Glutamatergic neuron (in vitro differentiated cells): ENCODE data around the gene KRT77. TPM values are rescaled to one million over a fixed set of nuclear protein-coding genes. Genes with fewer than 3 reads are reported as not detected.

Source experiments
- DNase-seq: peaks from one replicate; pipeline ENCODE4 v3.0.0; 2022
- H3K27ac Mint-ChIP-seq: one replicate; pipeline ENCODE4 v1.8.0; 2020; ENCODE audit warnings: mild to moderate bottlenecking, mixed read lengths, inconsistent platforms; ENCODE audit not compliant: unreplicated experiment
- H3K27me3 Mint-ChIP-seq: one replicate; pipeline ENCODE4 v1.8.0; 2020; ENCODE audit warnings: mild to moderate bottlenecking, moderate library complexity, mixed read lengths, inconsistent platforms; ENCODE audit not compliant: unreplicated experiment
- H3K36me3 Mint-ChIP-seq: one replicate; pipeline ENCODE4 v1.8.0; 2020; ENCODE audit warnings: mild to moderate bottlenecking, mixed read lengths, inconsistent platforms; ENCODE audit not compliant: unreplicated experiment
- H3K4me1 Mint-ChIP-seq: one replicate; pipeline ENCODE4 v1.8.0; 2020; ENCODE audit warnings: mild to moderate bottlenecking, low read depth, mixed read lengths, inconsistent platforms; ENCODE audit not compliant: unreplicated experiment
- H3K4me3 Mint-ChIP-seq: one replicate; pipeline ENCODE4 v1.8.0; 2020; ENCODE audit warnings: mild to moderate bottlenecking, mixed read lengths, inconsistent platforms; ENCODE audit not compliant: unreplicated experiment
- H3K9me3 Mint-ChIP-seq: one replicate; pipeline ENCODE4 v1.8.0; 2020; ENCODE audit warnings: mild to moderate bottlenecking, moderate library complexity, mixed read lengths, inconsistent platforms; ENCODE audit not compliant: unreplicated experiment
- CTCF ChIP-seq: fragments of 200-600 bp; sonication (generic); IDR thresholded peaks from one replicate; pipeline ENCODE4 v1.5.0; 2021; ENCODE audit not compliant: partially characterized antibody, unreplicated experiment
- total RNA-seq: library from RNA; stranded (reverse); fragmentation: NEBNext Ultra II Directional; extraction: Animal tissue kit (Norgen Biotek cat#: 25700); gene quantifications from one replicate; pipeline ENCODE4 v1.2.1, GENCODE V29; 2021; ENCODE audit not compliant: unreplicated experiment

The KRT77 gene
- total RNA-seq, 1 donor from 2014 or later = not detected

DNA sequence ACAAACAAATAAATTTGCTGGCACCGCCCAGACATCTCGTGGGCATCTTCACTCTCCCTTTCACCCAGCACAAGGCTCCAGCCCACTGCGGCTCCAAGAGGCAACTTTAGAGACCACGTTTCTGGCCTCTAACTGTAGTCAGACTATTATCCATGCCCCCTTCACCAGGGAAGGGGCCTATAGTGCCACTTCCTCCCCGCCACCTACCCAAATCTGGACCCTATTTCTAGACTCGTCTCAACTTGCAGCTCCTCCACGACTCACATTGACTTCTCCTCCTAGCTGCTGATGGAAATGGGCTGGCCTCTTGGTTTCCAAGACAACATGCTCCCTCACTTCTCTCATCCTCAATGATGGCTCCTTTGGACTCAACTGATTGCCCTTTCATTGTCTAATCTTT is 35.4 kb downstream of the KRT77 start:
- H3K27me3 Mint-ChIP-seq = peaks cover 3% of the 10 kb centered on the region
- H3K27ac Mint-ChIP-seq = no peak overlapping the region
- no peak for TF ChIP-seq CTCF
- no peaks in the 10 kb centered on the region for H3K4me1 Mint-ChIP-seq
- no peaks in the 10 kb centered on the region for H3K9me3 Mint-ChIP-seq
- no peak overlapping the region for H3K4me3 Mint-ChIP-seq
- H3K36me3 Mint-ChIP-seq = no peaks in the 10 kb centered on the region
- no peak for DNase-seq

- H3K4me3 Mint-ChIP-seq = no peak overlapping the region
- H3K27ac Mint-ChIP-seq = no peak overlapping the region
- no peak for TF ChIP-seq CTCF
- DNase-seq = no peak
- peaks cover 3% of the 10 kb centered on the region for H3K27me3 Mint-ChIP-seq
- no peaks in the 10 kb centered on the region for H3K4me1 Mint-ChIP-seq
- no peaks in the 10 kb centered on the region for H3K9me3 Mint-ChIP-seq
- H3K36me3 Mint-ChIP-seq = no peaks in the 10 kb centered on the region
These were observed 35.8 kb downstream of the KRT77 start for GRCh38 chr12:52667509-52667908.

DNA sequence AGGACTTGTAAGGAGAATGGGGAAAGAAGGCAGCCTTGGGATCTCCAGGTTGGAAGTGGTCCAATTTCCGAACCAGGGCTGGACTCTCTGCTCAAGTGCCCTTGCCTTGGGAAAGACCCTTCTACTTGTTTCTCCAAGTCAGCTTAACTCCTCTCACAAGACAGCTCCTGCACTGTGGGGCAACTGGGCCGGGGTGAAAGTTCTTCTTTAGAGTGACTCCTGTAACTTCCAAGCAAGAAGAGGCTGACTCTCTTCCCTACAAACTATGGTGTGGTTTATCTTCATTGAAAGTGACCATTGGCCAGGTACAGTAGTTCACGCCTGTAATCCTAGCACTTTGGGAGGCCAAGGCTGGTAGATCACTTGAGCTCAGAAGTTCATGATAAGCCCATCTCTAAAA is 36.9 kb downstream of the KRT77 start:
- Mint-ChIP-seq H3K27ac (no peak overlapping the region), H3K9me3 (no peaks in the 10 kb centered on the region), H3K27me3 (peaks cover 3% of the 10 kb centered on the region), H3K36me3 (no peaks in the 10 kb centered on the region), H3K4me1 (no peaks in the 10 kb centered on the region), H3K4me3 (no peak overlapping the region)
- TF ChIP-seq CTCF = no peak
- no peak for DNase-seq

DNA sequence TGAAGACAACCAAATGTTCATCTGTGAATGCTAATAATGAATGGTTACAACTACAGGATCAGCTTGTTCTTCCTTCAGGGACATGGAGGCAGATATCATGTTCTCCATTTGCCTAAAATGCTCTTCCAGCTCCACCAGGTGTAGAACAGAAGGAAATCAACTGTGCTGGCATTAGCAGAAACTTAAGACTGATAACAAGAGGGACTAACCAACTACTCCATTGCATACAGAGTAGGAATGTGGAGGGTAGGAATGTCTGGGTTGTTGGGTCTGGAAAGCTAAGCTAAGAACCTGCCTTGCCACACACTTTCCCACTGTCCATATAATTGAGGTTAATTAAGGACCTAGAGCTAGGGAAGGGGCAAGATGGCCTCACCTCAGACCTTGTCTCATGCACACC is 39.9 kb downstream of the KRT77 start:
- peaks cover 2% of the 10 kb centered on the region for H3K9me3 Mint-ChIP-seq

DNA sequence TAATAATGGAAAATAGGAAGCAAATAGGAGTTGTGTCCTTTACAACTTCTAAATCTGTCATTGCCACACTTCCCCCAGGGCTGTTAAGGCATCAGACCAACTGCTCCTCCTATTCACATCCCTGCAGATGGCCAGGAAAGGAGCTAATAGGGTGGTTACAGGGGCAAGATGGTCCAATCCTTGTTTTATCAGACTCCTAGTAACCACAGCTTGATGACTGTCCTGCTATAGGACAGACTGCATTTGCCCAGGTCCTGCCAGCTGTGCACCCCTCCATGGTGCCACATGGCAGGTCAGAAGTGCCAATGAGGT is 40.5 kb downstream of the KRT77 start:
- no peaks in the 10 kb centered on the region for H3K36me3 Mint-ChIP-seq
- no peaks in the 10 kb centered on the region for H3K27me3 Mint-ChIP-seq
- H3K4me3 Mint-ChIP-seq = no peak overlapping the region
- H3K9me3 Mint-ChIP-seq = peaks cover 2% of the 10 kb centered on the region
- H3K4me1 Mint-ChIP-seq = no peaks in the 10 kb centered on the region
- no peak overlapping the region for H3K27ac Mint-ChIP-seq
- DNase-seq = no peak
- TF ChIP-seq CTCF = no peak

More for the DNA sequence above, 39.9 kb downstream of the KRT77 start:
- Mint-ChIP-seq H3K4me3 (no peak overlapping the region), H3K27ac (no peak overlapping the region), H3K4me1 (no peaks in the 10 kb centered on the region), H3K27me3 (peaks cover 1% of the 10 kb centered on the region), H3K36me3 (no peaks in the 10 kb centered on the region)
- TF ChIP-seq CTCF = no peak
- DNase-seq = no peak
